HepG2 (cell line): ENCODE results near the gene FOXA3. TPM values are rescaled to one million over a fixed set of nuclear protein-coding genes. Genes with fewer than 3 reads are reported as not detected.

Experiments used
- FOXP4 ChIP-seq: sonication (generic); formaldehyde crosslinking; IDR thresholded peaks from 2 replicates; pipeline ENCODE4 v1.4.0; 2020; ENCODE audit warnings: missing genetic modification reagents
- NFIC ChIP-seq: IDR thresholded peaks from 2 replicates; pipeline ENCODE4 v1.6.1; 2012; ENCODE audit warnings: mild to moderate bottlenecking, low read length, inconsistent platforms
- RNF219 ChIP-seq: sonication (generic); formaldehyde crosslinking; IDR thresholded peaks from 2 replicates; pipeline ENCODE4 v1.5.0; 2020; ENCODE audit warnings: mild to moderate bottlenecking, missing genetic modification reagents
- TERF1 ChIP-seq: sonication (generic); formaldehyde crosslinking; IDR thresholded peaks from 2 replicates; pipeline ENCODE4 v1.8.0; 2022; ENCODE audit warnings: mild to moderate bottlenecking, missing genetic modification reagents, moderate library complexity
- WIZ ChIP-seq: sonication (generic); formaldehyde crosslinking; IDR thresholded peaks from 2 replicates; pipeline ENCODE4 v1.5.1; 2020; ENCODE audit warnings: mild to moderate bottlenecking, missing genetic modification reagents
- ZBTB20 ChIP-seq: sonication (generic); formaldehyde crosslinking; IDR thresholded peaks from 2 replicates; pipeline ENCODE4 v1.8.1; 2023; ENCODE audit warnings: missing genetic modification reagents, low read depth, mild to moderate bottlenecking, borderline replicate concordance
- ZBTB33 ChIP-seq: sonication (generic); formaldehyde crosslinking; IDR thresholded peaks from 2 replicates; pipeline ENCODE4 v1.4.0; 2020; ENCODE audit warnings: missing genetic modification reagents
- ZNF24 ChIP-seq: fragments of 450-650 bp; IDR thresholded peaks from 2 replicates; pipeline ENCODE4 v1.6.1; 2017; ENCODE audit warnings: antibody characterized with exemption, mild to moderate bottlenecking
- ZNF350 ChIP-seq: sonication (generic); formaldehyde crosslinking; IDR thresholded peaks from 2 replicates; pipeline ENCODE4 v1.4.0; 2020; ENCODE audit warnings: mild to moderate bottlenecking, low read depth, missing genetic modification reagents, borderline replicate concordance
- polyA plus RNA-seq, 8 experiments: library from polyadenylated mRNA; depleted of rRNA in 3 of 8; stranded (reverse) in 7 of 8; unstranded in 1 of 8; fragments of >200 nt; fragmentation: Illumina TruSeq in 4 of 8; extraction: Trizol in 4 of 8; gene quantifications; 2 replicates each; pipeline versions ENCODE4 v1.2.1 to v1.2.3, GENCODE V29; 2011 to 2016; ENCODE audit warnings: low read depth in 4 of 8, missing spikeins in 1 of 8, mixed read lengths in 1 of 8; ENCODE audit not compliant: insufficient read depth in 1 of 8
- total RNA-seq, 5 experiments: library from RNA; depleted of rRNA; stranded (reverse); fragments of >200 nt; fragmentation: Illumina TruSeq; extraction: Trizol; gene quantifications; 2 replicates each; pipeline ENCODE4 v1.2.3, GENCODE V29; 2016; ENCODE audit warnings: low read depth in 1 of 5

The FOXA3 gene
- total and polyA plus RNA-seq, 2 of the 13 experiments (the other 11 are each of a cell fraction or from before 2014, with no cell fraction given): 29.8 to 47.6 TPM

GRCh38 chr19:45873219-45873772 lies 9.2 kb downstream of the FOXA3 start (continued):
- TF ChIP-seq RNF219 (CRISPR knock-in tag) (no peak), FOXP4 (CRISPR knock-in tag) (no peak), ZBTB20 (CRISPR knock-in tag) (no peak), NFIC (no peak), TERF1 (CRISPR knock-in tag) (no peak), ZBTB33 (CRISPR knock-in tag) (no peak), WIZ (CRISPR knock-in tag) (0 out of 2 replicates have a peak, but pooled peaks have one; percentile 40), ZNF24 (no peak), ZNF350 (CRISPR knock-in tag) (no peak)
